Stimulated activated CD4-positive, alpha-beta T cell treated with anti-CD3 and anti-CD28 coated beads, Interleukin-15, amount 100 ng/mL, for 24 hours (primary cell): Measurements from ENCODE around the gene TMTC2.
"Not testable (repeated sequence)": the region's sequence is repeated elsewhere in the genome, so short reads cannot be mapped to it uniquely, and the experiment has no call there.

Experiments used
- DNase-seq: peaks from one replicate; pipeline ENCODE4 v3.0.0-alpha.2; 2020

TMTC2 gene

DNA sequence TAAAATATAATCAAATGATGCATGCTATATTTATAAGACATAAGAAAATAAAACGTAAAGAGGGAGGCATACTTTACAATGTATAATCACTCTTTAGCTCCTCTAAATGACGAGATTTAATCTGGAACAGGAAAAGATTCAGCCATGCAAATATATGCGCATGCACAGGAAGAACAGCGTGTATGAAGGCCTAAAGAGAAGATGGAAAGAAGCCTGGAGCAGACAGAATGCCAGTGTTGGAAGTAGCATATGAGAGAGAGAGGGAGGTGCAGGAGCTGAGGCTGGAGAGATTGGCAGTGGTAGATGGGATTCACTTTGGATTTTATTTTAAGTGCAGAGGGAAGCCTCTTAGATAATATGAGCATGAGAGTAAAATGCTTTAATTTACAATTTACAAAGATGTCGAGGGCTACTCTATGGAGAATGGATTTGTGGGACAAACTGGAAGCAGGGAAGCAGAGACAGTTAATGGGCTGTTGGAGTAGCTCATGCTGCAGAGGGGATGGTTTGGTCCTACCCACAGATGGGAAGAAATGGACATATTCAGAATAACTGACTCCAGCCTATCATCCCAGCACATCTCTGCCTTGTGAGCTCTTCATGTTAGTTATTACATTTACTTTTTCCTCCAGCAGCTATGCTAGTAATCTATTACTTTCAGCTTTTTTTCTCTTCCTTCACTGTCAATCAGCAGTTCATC, 411.1 kb downstream of the TMTC2 start:
- no peak for DNase-seq

DNA sequence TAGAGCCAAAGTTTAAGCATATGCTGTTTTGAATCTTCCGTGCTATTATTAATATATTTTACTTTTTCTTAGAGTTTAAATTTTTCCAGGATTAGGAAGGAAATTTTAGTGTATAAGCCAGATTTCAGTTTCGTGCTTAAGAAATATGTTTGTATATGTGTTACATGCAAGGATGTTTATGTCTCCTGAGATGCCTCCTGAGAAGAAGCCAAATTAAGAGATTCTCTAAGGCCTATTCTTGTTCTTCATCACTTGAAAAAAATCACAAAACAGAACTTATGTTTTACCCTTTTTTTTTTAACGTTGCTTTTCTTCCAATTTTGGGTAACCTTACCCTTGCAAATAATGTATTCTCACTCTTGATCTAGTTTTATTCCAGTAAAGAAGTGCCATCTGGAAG, 412.7 kb downstream of the TMTC2 start:
- DNase-seq = no peak

DNA sequence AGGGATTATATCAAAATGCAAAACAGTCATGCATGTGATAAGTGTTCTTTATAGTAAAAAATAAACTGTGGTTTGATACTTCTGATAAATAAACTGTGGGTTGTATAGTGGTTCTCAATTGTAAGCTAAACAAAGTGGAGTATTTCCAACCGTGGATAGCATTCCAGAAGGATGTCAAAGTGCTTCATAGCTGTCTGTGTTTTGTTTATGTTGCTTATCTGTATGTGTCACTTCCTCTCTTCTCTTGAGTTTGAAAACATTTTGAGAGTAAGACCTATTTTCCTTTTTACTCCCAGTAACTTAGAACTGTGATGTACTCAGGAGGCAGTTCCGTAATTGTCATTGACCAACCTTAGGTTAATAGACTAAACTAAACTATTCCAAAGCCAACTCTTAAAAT, 415.8 kb downstream of the TMTC2 start:
- DNase-seq = no peak

DNA sequence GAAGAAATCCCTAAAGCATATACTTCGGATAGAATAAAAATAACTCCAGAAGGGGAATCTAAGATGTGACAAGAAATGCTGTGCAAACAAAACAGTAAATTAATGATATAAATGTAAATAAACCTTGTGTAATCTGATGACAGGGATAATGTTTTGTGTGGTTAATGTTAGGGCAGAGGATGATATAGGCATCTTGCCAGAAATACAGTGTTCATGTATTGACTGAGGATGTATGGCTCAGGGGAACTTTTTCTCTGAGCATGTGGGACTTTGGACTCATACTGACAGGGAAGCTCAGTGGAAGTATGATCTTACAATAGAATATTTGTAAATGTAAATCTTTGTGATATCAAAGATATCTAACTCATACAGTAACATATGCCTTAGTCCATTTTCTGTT, 420.2 kb downstream of the TMTC2 start:
- DNase-seq = no peak

DNA sequence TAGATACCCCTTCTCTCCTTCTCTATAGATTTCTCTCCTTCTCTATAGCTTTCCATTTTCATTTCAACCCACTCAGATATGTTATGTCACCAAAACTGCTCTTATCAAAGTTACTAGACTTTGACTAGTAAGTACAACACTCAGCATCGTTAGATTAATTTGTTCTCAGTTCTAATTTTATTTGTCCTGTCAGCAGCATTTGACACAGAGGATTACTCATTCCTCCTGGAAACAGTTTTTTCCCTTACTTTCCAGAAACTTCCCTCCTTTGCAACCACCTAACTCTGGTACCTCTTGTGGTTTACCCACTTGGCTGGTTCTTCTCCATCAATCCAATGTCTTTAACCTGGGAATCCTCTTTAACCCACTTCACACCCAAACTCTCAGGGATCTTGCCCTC, 423.7 kb downstream of the TMTC2 start:
- no peak for DNase-seq

DNA sequence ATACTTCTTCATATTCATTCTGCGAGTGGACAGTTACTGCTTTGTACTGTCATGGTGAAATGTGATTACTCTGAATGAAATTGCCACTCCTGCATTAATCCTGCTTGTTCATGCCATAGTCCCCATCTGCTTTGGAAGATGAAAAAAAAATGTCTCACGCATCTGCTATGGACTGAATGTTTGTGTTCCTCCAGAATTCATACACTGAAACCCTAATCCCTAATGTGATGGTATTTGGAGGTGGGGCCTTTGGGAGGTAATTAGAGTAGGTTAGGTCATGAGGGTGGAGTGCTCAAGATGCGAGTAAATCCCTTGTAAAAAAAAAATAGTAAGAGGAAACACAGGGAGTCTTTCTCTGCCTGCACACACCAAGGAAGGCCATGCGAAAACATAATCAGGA, 427.2 kb downstream of the TMTC2 start:
- DNase-seq = no peak

DNA sequence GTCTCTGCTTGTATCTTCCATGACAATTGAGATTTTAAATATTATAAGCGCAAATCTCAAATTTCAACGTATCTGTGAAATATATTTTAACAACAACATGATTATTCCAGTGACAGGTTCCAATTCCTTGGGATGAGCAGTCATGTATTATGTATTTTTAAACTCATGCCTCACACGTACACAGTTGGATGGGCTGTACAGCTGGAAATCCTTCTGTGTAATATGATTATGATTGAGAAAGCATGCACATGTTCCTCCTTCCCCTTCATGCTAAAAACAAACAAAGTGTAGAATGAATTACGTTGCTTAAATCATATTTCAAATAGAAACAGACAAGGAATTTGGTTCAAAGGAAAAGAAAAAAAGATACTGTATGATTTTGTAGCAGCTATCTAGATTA, 428.3 kb downstream of the TMTC2 start:
- DNase-seq = no peak

DNA sequence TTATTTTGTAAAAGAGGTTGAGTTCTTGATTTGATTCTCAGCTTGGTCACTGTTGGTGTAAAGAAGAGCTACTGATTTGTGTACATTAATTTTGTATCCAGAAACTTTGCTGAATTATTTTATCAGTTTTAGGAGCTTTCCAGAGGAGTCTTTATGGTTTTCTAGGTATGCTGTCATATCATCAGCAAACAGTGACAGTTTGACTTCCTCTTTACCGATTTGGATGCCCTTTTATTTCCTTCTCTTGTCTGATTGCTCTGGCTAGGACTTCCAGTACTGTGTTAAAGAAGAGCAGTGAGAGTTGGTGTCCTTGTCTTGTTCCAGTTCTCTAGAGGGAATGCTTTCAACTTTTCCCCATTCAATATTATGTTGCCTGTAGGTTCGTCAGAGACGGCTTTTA, 431.2 kb downstream of the TMTC2 start:
- DNase-seq = not testable (repeated sequence)

DNA sequence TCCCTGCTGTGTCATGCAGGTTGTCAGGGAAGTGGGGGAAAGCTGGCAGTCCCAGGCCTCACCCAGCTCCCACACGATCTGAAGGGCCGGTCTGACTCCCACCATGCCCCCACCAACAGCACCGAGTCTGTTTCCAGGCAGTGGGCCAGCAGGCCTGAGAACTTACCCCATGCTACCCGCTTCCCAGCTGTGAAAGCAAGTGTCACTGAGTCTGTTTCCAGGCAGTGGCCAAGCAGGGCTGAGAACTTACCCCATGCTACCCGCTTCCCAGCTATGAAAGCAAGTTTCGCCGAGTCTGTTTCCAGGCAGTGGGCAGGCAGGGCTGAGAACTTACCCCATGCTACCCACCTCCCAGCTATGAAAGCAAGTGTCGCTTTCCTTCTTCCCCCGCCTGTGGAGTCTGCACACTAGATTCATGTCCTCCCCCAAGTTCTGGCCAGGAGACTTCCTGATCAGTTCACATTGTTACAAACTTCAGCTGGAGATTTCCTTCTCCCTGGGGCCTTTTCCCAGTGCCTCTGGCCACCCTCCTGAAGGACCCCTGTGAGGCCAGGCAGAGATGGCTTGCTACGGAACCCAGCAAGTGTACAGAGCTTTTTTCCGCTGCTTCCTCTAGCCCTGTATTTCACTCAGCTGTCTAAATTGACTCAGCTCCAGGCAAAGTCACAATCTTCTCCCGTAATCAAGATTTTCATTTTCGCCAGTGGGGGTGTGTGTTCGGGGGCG, 435.4 kb downstream of the TMTC2 start:
- DNase-seq = no peak

DNA sequence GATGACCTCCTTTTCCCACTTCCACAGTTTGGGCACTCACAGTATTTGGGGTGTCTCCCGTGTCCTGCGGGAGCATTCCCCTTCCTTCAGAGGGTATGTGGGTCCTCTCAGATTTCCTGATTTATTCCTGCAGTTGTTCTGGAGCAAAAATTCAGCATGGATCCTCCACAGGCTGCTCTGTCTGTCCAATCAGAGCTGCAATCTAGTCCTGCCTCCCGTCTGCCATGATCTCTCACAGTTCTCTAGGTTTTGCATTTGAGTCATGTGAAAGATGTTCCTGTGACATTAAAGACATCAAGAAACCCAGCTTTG, 435.9 kb downstream of the TMTC2 start:
- no peak for DNase-seq

DNA sequence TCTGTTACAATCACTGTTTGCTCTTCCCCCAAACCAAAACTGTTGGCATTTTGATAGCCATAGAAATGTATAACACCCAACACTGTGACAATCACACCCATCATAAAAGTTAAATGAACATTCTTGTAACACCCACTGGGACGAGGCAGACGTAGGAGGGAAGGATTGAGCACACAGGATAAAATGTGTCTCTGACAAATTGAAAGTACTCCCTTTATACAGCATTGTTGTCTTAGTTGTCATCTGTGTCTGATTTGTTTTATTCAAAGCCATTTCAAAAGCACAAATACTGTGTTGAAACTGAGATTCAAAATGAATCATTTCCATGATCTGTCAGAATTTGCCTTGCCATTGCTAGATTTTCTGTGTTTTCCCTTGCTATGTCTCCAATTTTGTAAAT, 436.3 kb downstream of the TMTC2 start:
- DNase-seq = no peak

DNA sequence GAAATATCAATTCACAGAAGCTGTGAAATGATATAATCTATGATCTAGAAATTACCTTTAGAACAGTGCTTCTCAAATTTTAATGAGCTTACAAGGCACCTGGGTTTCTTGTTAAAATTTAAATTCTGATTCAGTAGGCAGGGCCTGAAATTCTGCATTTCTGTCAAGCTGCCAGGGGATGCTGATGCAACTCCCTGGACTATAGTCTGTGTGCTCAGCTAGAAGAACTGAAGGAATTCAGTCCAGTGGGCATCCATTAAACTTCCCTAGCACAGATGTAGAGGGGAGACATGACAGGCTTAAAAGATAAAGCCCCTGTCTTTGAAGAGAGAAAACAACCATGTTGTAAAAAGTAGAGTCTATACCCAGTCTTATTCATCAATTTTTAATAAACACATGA, 441.8 kb downstream of the TMTC2 start:
- DNase-seq = no peak

DNA sequence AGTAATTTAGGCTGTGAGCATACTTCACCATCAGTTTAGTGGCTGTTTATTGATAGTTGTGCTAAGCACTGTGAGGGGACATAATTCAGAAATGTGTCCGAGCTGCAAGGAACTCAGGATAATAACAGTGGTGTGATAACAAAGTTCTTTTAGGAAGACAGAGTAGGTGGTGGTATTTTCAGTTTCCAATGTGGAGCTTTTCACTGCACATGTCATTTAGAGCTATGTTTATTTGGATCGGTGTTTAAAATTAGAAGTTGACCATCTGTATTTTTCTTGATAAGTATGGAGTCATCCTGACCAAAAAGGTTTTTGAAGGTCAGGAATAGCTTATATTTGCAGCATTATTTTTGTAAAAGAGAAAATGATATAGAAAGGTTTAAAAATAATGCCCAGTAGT, 443.5 kb downstream of the TMTC2 start:
- DNase-seq = no peak

DNA sequence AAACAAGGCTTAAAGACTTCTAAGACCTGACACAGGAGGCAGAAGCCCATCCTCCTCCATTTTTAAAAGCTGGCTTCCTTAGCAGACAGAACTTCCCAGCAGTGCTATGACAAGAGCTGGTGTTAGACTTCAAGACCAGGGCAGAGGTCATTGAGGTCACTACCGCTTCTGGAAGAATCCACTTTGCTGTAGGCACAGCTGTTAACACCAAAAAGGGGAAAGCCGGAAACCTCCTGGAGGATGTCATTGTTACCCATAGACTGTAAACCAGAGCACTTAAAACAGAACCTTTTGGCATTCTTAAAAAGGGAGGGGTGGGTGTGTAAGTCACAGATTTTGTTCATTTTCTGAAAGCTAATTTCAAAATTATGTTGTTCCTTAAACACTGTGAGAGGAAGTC, 445.7 kb downstream of the TMTC2 start:
- no peak for DNase-seq

DNA sequence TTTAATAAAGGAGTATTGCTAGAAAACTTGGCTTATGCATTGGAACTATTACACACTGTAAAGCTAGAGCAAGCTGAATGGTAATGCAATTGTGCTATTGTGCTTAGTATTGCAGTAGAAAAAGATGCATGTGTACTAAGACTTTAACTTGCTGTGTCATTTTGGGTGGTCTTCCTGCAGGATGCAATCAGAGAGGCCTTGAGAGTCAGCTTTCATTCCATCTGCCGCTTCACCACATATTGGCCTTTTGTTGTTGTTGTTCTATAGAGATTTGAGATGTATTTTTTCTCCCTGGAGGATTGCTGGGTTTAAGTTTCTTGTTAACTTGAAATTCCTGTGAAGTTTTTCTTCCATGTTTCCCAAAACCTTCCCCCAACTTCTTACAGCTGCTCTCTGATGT, 449.7 kb downstream of the TMTC2 start:
- DNase-seq = no peak

DNA sequence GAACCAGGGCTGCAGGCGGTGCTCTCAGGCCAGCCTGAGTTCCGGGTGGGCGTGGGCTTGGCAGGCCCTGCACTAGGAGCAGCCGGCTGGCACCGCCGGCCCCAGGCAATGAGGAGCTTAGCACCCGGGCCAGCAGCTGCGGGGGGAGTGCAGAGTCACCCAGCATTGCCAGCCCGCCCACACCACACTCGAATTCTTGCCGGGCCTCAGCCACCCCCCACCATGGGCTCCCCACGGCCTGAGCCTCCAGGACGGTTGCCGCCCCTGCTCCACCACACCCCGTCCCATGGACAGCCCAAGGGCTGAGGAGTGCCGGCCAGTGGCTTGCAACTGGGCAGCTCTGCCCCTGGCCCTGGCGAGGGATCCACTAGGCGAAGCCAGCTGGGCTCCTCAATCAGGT, 453.4 kb downstream of the TMTC2 start:
- DNase-seq = no peak

DNA sequence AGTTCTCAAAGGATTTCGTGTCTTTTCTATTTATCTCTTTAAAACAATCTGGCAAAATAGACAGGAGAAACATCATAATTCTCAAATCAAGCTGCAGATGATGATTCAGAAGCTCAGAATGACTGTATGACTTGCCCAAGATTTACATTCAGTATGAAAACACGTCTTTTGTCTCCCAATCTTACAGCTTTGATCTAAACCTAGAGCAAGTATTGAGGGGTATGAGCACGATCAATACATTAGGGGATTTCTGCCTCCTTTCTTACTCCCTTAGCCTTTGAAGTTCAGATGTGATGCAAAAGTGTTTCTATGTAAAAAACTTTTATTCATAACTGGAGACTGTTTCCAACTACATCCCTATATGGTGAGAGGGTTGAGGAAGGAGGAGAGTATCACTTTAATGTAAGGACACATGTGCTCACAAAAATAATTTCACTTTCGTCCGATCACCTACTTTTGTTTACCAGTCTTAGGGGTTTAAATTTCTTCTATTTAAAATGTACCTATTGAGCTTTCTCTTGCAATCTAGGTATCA, 454.8 kb downstream of the TMTC2 start:
- no peak for DNase-seq

DNA sequence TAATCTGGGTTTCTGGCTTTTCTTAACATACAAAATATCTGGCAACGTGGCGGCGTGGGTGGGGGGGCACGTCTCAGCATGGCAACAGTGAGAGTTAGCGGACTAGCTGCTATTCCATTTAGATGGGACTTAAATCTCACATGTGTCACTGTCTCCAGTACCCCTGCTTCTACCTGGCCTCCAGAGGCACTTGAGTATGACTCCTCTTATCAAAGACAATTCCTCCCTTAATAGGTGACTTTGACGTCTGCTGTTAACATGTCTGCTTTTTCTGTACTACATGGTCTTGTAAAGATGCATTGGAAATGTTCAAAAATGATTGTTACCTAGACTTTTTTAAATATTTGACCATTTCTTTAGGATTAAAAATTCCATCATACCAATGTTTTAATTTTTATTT, 456.2 kb downstream of the TMTC2 start:
- no peak for DNase-seq

DNA sequence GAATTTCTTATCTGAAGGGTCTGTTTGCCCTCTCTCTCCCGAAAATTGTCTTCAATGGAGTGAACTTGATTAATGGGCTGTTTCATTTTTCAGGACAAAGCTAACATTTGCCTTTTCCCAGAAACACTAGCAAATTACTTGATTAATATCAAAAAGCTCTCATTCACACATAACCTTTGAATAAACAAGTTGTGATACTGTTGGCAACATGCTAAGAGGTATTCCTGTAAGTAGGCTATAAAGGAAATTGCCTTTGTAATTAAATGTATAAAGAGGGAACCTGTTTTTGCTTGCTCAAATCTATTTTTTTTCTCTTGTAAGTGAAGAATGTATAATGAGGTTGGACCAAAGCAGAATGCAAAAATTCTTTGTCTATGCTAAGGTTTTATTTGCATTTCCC, 457.2 kb downstream of the TMTC2 start:
- no peak for DNase-seq

DNA sequence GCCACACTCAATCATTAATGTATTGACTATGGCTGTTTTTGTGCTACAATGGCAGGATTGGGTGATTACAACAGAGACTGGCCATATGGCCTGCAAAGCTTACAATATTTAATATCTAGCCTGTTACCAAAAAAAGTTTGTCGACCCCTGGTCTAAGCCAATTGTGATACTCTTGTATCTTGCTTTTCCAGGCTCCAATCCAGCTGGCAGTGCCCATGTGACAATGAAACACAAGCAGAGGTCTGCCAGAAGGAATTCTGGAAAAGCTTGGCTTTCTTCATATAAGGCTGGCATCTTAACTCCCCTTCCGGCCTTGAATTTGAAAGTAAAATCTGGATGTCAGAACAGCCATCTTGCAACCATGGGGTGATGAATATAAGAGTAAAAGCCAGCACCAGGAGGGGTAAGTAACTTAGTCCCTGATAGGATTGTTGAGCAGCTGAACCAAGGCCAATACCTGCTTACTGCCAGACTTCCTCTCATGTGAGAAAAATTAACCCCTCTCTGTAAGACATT, 458.7 kb downstream of the TMTC2 start:
- no peak for DNase-seq

DNA sequence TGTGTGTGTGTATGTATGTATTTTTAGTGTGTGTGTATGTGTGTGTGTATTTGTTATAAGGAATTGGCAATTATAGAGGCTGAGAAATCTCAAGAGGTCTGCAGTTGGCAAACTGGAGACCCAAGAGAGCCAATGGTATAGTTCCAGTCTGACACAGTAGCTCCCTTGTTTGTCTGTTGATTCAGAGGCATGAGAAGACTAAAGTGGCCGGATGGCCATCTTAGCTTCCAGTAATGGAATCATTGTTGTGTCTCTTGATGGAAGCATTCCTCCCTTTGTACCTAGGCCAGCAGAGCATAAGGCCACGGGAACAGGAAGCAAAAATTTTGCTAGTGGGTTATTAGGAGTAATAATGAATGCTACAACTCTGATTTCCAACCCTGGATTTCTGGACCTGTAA, 460.6 kb downstream of the TMTC2 start:
- DNase-seq = no peak

DNA sequence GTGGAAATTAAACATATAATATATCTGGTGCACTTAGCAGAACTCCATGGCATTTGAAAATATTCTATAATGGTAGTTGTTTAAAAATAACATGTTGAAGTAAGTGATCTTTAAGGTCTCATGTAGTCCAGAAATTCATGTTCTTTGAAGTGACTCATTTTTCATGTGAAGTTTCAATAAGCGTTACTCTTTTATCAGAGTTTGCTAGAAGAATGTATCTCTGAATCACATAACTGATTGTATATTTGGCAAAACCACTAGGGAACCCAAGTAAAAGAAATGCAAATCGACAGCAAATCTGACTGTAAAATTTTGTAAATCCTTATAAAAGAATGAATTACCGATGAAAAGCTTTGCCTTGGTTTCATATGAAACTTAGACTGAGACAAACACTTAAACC, 463.3 kb downstream of the TMTC2 start:
- DNase-seq = no peak

DNA sequence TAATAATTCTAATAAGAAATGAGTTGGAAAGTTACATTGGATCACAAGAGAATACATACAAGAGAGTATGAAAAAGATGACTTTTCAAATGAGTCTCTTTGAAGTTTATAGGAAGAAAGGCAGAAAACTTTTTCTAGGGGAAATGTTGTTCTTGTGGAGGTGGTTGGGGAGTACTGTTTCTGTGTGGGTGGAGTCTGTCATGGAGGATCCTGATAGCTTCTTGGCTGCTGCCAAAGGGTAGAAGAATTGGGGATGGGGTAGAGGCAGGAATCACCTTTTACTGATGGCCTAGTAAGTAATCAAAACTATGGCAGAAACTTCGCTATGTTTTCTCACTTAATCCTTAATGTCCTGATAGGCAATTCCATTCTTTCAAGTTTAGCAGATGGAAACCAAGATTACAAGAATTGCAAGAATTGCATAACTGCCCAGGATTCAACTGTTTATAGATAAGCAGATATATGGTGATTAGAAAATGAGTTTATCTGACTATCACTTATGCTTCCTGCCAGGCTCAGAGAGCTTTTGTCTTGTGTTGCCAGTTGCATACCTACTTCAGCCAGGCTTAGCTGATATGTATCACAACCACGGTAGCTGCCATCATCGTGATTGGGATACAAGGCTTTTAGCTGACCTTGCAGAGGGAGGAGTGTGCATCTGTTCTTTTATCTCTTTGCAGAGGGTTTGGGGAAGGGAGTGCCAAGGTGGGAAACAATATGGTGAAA, 463.9 kb downstream of the TMTC2 start:
- DNase-seq = no peak

DNA sequence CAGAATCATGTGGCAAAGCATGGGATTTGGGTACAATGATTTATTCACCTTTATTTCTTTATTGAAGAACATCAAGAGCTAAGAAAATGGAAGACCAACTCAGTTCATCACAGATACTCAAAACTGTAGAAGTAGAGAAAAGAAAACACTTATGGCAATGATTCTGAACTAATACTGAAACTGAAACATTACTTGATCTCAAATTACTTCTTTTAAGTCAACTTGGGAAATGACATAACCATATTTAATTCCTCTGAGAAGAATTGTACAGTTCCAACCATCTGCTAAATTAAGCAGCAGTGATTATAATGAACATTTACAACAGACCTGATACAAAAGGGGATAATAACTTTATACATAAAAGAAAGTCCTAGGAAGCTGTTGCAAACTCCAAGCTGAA, 466.5 kb downstream of the TMTC2 start:
- no peak for DNase-seq
